ENCODE results near the gene USP49.

Gene USP49

GRCh38 chr6:41874741-41875140, 20.4 kb downstream of the USP49 start:
- DNase-seq (ENCODE audit: insufficient read length, low spot score) (no peak), FAIRE-seq (no peak)
- no peak for TF ChIP-seq POLR2A (IDR thresholded peaks at IDR 0.05; ENCODE audit: low read depth, low read length)

DNA sequence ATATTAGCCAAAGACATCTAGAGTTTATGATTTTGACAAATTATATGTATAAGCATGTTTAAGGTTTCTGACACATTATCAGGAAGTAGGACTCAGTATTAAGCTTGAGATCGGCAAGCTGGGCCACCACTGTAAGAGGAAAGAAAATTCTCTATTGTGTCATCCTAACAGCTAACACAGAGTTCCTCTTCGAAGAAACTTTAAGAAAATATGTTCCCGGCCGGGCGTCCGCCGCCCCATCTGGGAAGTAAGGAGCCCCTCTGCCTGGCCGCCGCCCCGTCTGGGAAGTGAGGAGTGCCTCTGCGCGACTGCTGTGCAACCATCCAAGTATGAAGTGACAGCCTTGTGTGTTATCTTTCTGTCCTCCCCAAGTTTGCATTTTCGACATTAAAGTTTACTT, 23.0 kb downstream of the USP49 start:
- TF ChIP-seq POLR2A (IDR thresholded peaks at IDR 0.05; ENCODE audit: low read depth, low read length) = no peak
- no peak for DNase-seq (ENCODE audit: insufficient read length, low spot score)
- no peak for FAIRE-seq

- FAIRE-seq (no peak), DNase-seq (ENCODE audit: insufficient read length, low spot score) (no peak)
- no peak for TF ChIP-seq POLR2A (IDR thresholded peaks at IDR 0.05; ENCODE audit: low read depth, low read length)
Measured at GRCh38 chr6:41871691-41872090, 23.5 kb downstream of the USP49 start.

DNA sequence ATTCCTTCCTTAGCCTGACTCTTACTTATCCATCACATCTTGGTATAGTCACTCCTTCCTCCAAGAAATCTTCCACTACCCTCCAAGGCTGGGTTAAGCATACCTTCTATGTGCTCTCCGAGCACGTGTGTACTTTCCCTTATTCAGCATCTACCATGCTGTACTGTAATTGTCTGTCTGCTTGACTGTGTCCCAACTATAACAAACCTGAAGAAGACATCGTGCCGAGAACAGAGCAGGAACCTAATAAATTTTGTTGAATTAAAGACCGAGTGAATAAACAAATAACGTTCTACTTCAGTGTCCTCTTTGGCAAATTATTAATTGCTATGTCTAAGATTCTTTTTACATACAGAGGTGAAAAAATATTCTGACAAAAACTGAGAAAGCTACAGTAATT, 35.8 kb downstream of the USP49 start:
- no peak for FAIRE-seq
- no peak for DNase-seq (ENCODE audit: insufficient read length, low spot score)
- no peak for TF ChIP-seq POLR2A (IDR thresholded peaks at IDR 0.05; ENCODE audit: low read depth, low read length)

DNA sequence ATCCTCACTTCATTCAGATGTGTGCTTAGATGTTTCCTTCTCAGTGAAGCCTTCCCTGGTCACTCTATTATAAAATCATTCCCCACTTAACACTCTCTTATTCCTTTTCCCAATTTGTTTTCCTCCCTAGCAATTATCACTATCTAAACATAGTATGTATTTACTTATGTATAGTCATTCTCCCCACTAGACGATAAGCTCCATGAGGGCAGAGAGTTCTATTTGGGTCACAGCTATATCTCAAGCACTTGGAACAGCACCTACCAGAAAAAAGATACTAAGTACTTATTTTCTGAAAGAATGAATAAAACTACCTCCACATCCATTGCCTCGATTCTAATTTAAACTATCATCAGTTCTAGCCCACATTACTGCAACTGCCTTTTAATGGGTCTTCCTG, 36.5 kb downstream of the USP49 start:
- FAIRE-seq (no peak), DNase-seq (ENCODE audit: insufficient read length, low spot score) (no peak)

DNA sequence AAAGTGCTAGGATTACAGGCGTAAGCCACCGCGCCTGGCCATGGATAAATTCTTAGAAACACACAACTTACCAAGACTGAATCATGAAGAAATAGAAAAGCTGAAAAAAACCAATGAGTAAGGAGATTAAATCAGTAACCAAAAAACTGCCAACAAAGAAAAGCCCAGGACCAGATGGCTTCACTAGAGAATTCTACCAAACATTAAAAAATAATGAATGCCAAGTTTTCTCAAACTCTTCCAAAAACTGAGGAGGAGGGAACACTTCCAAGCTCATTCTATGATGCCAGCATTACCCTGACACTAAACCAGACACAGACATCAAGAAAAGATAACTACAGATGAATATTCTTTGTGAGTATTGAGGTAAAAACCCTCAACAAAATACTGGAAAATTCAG, 44.3 kb downstream of the USP49 start:
- no peak for DNase-seq (ENCODE audit: insufficient read length, low spot score)
- no peak for FAIRE-seq
- TF ChIP-seq POLR2A (IDR thresholded peaks at IDR 0.05; ENCODE audit: low read depth, low read length) = no peak

More for the DNA sequence above, 36.5 kb downstream of the USP49 start:
- TF ChIP-seq POLR2A (IDR thresholded peaks at IDR 0.05; ENCODE audit: low read depth, low read length) = no peak

DNA sequence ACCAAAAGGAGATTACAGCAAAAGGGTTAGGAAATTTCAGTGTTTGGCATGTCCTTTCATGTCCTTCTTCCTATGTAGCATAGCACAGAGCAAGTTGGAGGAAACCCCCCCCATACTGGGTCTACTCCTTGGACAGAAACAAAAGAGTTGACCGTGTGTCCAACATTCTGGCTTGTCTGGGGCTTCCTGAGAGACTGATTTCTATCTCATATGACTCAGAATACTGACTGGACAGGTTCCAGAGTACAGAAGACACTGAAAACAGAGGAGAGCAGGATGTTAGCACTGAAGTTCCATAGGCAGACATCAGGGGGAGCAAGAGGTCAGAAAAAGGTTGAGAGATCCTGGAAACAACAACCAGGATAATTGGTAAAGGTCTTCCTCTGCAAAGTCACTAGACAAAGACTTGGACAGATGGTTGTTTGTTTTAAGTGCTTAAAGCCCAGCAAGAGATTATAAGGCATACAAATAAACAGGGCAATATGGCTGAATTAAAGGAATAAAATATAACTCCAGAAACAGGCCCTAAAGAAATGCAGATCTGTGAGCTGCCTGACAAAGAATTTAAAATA, 48.4 kb downstream of the USP49 start:
- FAIRE-seq = peak; percentile 99
- DNase-seq (ENCODE audit: insufficient read length, low spot score) = peak; percentile 67
- TF ChIP-seq POLR2A (IDR thresholded peaks at IDR 0.05; ENCODE audit: low read depth, low read length) = no peak

GRCh38 chr6:41843178-41843577, 52.0 kb downstream of the USP49 start:
- no peak for DNase-seq (ENCODE audit: insufficient read length, low spot score)
- no peak for FAIRE-seq
- no peak for TF ChIP-seq POLR2A (IDR thresholded peaks at IDR 0.05; ENCODE audit: low read depth, low read length)

GRCh38 chr6:41840326-41840725, 54.8 kb downstream of the USP49 start:
- FAIRE-seq (no peak), DNase-seq (ENCODE audit: insufficient read length, low spot score) (no peak)
- TF ChIP-seq POLR2A (IDR thresholded peaks at IDR 0.05; ENCODE audit: low read depth, low read length) = no peak

GRCh38 chr6:41836660-41837052, 58.5 kb downstream of the USP49 start:
- TF ChIP-seq POLR2A (IDR thresholded peaks at IDR 0.05; ENCODE audit: low read depth, low read length) = no peak
- no peak for FAIRE-seq
- no peak for DNase-seq (ENCODE audit: insufficient read length, low spot score)

DNA sequence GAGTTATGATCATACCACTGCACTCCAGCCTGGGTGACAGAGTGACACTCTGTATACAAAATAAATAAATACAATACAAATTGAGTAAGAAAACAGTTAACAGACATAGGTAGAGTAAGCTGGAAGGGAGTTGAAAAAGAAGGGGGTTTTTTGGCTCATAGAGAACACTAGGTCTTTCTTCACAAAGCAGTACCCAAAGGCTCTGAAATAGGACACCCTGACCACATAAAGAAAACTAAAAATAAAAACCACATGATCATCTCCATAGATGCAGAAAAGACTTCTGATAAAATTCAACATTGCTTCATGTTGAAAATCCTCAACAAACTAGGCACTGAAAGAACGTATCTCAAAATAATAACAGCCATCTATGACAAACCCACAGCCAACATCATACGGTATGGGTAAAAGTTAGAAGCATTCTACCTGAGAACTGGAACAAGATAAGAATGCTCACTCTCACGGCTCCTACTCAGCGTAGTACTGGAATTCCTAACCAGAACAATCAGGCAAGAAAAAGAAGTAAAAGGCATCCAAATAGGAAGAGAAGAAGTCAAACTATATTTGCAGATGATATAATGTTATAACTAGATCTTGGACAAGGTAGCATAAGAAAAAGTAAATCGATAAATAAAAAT, 59.0 kb downstream of the USP49 start:
- FAIRE-seq (no peak), DNase-seq (ENCODE audit: insufficient read length, low spot score) (no peak)

DNA sequence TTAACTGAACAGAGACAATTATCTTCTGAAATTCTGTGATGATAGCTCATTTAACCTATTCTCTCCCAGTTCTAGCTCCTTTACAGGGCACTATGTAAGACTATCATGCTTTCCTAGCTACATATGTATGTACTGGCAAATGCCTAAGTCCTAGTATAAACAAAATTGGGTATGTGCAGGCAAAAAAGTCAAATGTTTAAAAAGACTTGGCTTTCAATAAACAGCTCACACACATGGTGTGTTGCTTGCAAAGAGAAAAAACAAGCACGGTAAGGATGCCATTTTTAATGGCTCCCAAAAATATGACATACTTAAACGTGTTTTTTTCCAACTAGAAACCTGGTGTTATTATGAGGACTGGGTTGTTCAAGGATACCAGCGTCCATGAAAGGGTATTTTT, 62.9 kb downstream of the USP49 start:
- no peak for TF ChIP-seq POLR2A (IDR thresholded peaks at IDR 0.05; ENCODE audit: low read depth, low read length)
- DNase-seq (ENCODE audit: insufficient read length, low spot score) (no peak), FAIRE-seq (no peak)

More for the DNA sequence above, 59.0 kb downstream of the USP49 start:
- TF ChIP-seq POLR2A (IDR thresholded peaks at IDR 0.05; ENCODE audit: low read depth, low read length) = no peak

DNA sequence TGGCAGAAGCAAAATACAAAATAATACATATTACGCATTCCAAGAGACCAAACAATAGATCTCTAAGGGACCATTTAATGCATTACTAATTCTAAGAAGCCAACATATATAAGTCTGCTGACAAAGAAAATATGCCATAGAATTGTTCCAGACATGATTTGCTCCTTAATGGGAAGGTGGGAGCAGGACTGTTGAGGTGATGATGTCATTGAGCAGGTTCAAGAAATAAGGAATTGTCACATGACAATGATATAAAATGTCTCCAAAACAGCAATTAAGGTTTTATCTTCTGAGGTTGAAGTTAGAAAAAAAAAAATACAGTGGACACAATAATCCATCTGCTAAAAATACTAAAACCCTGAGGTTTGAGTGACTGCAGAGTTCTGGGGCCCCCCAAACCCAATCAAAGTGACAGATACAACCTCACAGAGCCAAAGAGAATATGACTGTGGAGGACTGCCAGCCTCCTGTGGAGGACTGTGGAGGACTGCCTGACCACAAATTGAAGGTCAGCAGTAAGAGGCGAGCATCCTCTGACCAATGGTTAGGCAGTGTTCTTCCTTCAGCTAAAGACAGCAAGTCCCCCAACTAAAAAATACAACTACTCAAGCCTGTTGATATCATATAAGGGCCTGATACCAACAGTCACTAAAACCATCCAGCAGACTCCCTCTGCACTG, 68.7 kb downstream of the USP49 start:
- DNase-seq (ENCODE audit: insufficient read length, low spot score) (no peak), FAIRE-seq (no peak)
- TF ChIP-seq POLR2A (IDR thresholded peaks at IDR 0.05; ENCODE audit: low read depth, low read length) = no peak

GRCh38 chr6:41824571-41825569, 70.3 kb downstream of the USP49 start:
- DNase-seq (ENCODE audit: insufficient read length, low spot score) (peak; percentile 19), FAIRE-seq (peak; percentile 75)
- no peak for TF ChIP-seq POLR2A (IDR thresholded peaks at IDR 0.05; ENCODE audit: low read depth, low read length)
